Stimulated activated CD4-positive, alpha-beta T cell treated with anti-CD3 and anti-CD28 coated beads, Interleukin-1b, Interleukin-23, amount 100 ng/mL, for 48 hours (primary cell): Measurements from ENCODE around the gene FAM107B.
"Not testable (repeated sequence)": the region's sequence is repeated elsewhere in the genome, so short reads cannot be mapped to it uniquely, and the experiment has no call there.

Source experiments
- DNase-seq: peaks from one replicate; pipeline ENCODE4 v3.0.0-alpha.2; 2020

The FAM107B gene

DNA sequence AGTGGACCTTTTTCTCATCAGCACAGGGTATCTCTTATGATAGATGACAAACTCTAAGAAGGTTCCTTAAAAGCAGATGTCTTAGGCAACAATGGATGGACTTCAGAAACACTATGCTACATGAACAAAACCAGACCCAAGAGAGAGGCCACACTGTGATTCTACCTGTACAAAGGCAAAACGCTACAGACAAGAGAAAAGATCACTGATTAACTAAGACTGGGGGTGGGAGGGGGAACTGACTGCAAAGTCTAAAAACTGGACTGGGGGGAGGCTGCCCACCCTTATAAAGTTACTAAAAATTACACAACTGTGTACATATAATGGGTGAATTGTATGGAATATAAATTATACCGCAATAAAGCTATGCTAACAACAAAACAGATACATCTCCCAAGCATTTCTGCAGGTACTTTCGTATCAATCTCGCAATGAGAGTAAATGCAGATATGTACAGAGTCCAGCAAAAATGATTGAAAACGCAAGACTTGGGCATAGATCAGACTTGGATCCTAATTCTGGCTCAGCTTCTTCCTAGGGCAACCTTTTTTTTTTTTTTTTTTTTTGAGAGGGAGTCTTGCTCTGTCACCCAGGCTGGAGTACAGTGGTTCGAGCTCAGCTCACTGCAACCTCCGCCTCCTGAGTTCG, 179.7 kb downstream of the FAM107B start:
- DNase-seq: no peak

DNA sequence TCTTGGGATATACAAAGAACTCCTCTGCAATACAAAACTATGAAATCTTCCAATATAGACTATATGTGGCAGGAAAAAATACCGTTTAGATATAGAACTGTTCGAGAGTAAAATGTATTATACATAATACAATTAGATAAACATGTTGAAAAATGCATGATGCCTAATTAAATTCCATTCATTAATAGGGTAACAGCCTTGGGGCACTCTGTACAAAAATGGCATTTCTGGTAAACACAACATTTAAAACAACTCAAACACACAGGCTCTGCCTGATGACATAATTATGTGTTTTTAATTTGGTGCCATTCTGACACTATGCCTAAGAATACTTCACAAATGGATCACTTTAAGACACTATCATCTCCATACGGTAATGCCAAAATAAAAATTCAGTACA, 180.9 kb downstream of the FAM107B start:
- no peak for DNase-seq

DNA sequence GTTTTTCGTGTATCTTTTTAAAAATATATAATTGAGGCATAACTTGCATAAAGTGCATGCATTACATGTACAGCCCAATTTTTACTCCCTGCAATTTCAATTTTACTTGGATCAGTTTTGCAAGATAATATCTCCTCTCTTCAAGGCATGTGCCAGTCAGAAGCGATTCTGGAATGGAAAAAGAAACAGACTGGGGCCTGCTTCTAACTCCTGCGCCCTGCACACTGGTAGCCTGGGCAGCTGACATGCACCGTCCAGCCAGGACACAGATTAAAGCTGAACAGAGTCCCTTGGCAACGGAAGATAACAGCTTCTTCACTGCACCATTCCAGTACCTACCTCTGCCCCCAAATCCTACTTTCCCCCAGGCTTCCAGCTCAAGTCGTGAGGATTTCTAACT, 182.1 kb downstream of the FAM107B start:
- no peak for DNase-seq

DNA sequence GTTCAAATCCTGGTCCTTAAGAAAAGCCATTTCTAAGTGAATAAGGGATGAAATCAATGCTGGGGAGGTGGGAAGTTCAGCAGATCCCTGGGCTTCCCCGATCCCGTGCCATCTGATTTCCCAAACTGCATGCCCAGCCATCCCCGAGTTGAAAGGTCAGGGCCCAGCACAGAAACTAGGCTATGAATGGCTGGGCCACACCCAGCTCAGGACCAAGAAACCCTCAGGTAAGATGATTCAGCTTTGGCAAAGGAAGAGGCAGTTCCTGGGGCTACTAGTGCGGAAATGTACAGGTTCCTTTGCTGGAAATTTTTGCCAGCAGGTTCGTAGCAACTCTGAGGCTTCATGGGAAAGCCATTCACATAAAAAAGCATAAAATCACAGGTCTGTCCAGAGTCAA, 182.7 kb downstream of the FAM107B start:
- no peak for DNase-seq

DNA sequence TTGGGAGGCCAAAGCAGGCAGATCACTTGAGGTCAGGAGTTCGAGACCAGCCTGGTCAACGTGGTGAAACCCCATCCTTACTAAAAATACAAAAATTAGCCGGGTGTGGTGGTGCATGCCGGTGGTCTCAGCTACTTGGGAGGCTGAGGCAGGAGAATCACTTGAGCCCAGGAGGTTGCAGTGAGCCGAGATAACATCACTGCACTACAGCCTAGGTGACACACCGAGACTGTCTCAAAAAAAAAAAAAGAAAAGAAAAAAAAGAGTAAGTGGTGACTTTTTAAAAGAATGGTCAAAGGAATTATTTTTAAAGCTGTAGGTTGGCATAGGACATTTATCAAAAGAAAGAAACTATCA, 185.8 kb downstream of the FAM107B start:
- not testable (repeated sequence) for DNase-seq

DNA sequence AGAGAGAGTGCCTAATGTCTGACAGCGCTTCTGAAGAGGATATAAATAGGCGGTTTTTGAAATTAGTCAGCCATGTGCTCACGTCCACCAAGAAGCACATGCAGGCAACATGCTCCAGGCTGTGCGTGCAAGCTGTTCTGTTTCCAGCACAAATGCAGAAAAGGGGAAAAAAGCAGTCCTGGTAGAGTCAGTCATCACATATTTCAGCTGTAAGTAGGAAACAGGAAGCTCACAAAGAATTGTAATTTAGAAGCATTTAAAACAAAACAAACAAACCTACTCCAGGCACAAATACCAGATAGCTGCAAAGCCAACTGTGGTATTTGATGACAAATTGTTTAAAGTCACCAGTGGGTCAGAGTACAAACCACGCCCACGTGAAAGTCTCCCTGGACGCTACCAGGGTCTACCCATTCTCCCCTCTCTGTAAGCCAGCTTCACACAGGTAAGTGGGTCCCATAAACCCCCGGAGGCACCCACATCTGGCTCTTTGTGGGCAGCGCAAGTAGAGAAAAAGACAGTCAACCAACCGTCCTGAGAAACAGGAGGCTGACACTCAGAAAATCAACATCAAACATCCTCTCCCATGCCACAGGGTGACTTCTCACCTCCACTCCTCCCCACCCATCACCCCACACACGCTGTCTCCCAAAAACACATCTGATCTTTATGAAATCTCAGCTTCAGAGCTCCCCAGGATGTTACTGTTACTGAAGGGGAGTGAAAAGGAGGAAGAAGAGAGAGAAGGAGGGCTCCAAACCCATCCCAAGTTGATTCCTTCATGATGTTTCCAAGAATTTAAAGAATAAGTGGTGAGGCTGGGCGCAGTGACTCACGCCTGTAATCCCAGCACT, 186.4 kb downstream of the FAM107B start:
- DNase-seq: peak; percentile 68

DNA sequence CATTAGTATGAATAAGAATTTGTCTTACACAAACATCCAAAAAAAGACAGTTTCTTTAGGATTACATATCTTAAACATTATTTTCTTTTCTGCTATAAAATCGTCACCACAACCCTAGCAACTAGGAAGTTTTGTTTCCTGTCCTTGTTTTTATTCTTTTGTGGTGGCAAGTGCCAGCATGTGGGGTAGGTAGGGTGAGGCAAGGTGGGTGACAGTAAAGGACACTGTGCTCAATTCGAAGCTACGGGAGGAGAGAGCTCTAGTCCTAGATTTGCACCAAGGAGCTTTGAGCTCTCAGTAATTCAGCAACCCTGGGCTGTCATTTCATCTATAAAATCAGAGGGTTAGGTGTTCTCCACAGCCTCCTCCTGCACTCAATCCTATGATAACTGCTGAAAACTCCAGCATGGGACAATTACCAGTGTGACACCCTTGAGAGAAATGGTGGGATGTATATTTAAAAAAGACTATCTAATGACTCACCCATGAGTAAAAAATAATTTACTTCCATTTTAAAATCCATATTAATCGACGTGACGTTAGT, 187.1 kb downstream of the FAM107B start:
- no peak for DNase-seq

DNA sequence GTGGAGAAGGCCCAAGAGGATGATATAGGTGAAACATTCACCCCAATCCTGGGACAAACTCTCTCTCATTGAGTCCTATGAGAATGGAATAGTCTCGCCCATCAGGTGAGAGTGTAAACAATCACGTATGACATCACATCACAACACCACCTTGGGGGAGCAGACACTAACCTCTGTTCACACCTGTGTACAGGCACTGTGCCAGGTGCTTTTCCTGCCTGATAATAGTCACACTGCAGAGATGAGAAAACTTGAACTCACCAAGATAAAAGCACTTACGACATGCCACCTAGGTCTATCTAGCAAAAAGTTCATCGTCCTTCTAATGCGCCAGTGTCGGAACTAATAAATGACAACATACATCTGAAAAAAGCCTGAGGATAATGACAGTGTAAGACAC, 187.8 kb downstream of the FAM107B start:
- no peak for DNase-seq

DNA sequence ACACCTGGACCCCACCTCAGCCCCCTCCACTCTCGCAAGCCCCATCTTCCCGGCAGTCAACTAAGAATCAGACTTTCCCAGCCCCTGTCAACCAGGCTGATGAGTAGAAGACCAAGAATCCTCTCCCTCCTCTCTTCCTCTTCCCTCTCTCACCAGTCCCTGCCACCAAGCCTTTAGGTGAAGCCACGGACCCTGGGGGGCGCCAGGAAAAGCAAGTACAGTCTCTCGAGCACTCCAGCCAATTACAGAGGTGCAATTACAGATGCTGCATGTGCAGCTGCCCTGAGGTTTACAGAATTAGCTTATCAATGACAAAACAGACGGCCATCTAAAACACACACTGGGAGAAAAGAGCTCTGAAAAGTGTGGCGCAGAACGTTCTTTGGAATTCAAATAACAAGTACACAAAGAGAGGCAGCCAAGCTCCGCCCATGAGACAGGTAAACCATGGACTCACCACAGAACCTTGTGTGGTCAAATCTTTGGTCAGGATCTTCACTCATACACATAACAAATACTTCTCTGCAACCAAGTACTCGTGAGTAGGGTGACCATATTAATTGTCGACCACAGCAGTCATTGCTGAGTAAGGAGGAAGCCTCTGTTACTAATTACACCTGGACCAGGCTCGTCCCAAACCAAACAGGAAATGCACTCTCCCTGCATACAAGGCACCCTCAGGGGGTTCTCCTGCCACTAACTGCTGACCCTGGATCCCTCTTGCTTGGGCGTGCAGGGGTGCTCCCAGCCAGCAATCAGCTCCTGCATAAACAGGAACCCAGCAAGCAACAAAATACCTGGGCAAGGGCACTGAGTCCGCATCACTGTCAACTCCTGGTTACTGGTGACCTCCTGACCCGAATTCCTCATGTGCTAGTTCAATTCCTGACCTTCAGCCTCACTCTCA, 189.2 kb downstream of the FAM107B start:
- no peak for DNase-seq

DNA sequence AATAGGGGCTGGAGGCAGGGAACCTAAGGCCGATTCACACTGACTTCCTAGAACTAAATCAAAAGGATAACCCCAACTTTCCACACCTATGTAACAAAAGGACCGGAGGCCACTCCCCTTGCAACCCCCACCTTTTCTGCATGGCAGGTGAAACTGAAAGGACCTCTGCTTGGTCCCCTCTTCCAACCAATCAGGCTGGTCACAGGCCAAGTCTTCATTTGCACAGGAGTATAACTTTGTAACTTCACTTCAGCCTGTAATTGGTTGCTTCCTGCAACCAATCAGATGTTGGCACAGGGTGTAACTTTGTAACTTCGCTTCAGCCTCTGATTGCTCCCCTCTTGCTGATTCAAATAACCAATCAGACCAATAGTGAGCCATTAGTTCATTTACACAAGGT, 190.0 kb downstream of the FAM107B start:
- peak; percentile 50 for DNase-seq

DNA sequence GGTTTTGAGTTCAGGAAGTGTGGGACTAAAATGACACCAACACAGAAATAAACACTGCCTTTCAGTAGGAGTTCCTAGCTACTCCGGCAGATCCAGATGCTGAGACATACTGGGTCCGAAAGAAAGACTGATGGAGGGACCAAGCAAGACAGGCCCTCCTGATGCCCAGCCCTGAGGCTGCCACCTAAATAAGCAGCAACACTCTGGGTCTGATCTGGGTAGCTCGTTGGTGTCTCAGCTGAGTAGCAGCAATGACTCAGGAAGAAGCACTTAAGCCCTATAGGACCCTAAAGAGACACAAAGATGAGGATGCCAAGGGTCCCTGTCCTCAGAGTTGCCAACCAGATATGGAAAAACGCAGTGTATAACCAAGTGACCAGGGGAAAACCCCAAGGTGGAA, 190.7 kb downstream of the FAM107B start:
- DNase-seq: no peak

DNA sequence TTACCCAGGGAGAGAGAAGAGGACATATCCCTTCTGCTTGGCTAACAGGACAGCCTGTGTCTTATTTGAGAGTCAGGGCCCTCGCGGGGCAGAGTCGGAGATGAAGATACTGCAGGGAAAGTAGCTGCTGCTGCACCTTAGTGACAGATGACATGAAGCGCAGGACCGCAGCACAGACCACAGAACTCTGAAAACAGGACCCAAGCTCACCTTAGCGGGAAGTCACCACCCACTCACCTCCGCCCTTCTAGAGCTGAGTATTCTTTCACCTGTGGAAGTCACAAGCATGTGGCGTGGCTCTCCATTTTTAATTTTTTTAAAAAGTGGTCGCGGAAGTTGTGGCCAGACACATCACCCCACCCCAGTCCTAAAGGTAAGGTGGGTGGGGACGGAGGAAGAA, 191.4 kb downstream of the FAM107B start:
- peak; percentile 88 for DNase-seq

DNA sequence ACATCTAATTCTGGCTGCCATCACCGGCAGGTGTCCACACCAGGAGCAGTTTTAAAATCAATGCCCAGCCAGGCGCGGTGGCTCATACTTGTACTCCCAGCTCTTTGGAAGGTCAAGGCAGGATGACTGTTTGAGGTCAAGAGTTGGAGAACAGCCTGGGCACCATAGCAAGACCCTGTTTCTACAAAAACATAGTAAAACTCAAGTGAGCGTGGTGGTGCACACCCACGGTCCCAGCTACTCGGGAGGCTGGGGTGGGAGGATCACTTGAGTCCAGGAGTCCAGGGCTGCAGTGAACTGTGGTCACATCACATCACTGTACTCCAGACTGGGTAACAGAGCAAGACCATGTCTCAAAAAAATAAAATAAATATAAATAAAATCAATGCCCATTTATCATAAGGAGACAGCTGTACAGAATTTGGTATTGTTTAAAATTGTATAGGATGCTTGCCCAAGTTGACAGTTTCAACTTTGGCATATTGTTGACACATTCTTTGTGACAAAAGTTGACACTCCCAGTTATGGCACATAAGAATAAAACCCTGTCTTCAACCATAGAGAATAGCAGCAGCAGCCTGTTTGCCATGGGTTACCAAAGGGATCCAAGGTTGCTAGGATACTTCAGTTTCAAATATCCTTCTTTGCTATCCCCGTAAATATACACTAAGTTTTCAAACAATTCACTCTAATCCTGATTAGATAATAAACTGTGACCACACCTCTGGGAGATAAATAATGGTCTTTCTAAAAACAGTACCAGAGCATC, 193.0 kb downstream of the FAM107B start:
- no peak for DNase-seq

DNA sequence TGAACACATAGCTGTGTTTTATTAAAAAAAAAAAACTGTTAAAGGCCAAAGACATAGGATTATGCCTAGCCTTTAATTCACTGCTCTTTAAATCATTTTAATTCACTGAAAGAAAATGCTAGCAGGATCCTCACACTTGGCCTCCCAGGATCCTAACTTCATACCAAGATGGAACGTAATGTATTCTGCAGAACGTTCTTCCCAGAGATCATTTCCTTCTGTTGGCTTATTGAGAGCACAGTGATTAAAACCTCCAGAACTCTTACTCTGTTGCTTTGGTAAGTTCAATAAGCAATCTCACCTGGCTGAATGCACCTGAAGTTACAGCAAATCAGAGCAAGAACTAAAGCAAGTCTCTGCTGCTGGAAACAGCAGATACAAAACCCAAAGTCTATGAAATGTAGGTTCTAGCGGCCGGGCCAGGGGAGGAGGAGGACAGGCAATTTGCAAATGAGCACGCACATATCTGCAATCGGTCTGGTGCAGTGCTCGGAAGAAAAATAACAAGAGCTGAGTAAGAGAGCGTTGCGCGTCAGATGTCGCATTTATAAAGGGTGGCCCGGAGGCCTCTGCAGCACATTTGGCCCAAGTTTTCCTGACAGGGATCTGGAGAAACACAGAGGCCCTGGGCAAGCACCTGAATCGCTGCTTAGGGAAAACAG, 193.9 kb downstream of the FAM107B start:
- DNase-seq: no peak

DNA sequence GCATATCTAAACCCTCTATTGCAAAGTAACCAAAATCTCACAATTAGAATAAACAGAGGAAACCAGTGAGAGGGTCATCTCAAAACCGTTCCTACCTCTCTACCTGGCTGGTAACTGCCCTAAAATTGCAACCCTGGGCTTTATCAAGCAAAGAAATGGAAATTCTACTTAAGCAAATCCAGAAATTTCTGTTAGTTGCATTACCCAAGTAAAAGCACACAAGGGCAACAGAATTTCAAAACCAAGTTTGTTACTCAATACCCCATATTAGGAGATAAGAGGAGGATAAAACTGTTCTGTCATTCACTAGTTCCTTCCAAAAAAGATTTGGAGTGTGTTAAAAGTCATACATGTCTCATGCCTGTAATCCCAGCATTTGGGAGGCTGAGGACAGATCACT, 195.3 kb downstream of the FAM107B start:
- no peak for DNase-seq

DNA sequence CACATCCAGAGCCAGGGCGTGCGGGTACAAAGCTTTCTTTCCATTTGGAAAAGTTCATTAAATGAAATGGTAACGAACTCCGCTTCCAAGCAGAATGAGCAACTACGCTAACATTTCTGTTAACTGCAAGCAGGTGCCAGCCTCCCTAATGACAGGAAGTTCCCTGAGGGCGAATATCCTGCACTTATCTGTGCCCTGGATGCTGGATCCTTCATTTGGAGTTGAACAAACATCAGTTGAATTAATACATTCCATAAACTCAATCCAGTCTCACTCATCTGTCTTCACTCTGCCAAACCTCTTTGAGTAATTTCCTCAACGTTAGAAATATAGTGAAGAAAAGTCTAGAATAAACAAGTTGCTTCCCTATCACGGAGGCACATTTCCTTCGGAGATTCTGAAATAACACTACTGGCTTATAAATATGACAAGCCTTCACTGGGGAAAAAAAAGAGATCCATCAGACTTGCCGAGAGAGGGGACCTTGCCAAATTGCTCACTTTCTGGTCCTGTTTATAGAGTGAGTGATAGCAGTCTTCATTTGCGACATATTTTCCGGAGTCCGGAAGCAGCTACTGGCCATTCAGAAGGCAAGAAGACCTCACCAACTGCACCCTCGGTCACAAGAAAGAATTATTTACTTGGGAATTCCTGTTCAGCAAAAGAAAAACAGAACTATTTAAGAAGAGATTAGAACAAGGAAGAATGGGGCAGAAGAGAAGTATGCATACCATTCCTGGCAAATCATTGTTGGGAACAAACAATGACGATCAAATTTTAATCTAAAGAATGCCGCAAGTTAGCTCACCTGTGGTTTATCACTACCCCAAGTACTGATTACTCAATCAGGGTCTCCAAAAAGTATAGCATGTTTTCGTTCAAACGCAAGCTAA, 196.4 kb downstream of the FAM107B start:
- no peak for DNase-seq

DNA sequence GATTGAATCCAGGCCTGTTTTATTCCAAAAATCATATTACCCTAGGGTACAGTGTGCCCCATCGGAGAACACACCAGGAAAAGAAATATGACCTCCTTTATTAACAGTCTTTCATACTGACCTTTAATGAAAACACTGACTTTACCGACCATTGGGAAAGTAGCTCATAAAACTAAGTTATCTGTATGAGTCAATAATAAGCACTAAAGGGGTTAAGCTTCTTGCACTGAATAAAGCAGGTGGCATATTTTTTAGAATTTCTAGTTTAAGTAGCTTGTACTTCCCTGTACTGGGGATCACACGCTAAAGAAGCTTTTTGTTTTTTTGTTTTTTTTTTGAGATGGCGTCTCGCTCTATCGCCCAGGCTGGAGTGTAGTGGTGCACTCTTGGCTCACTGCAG, 199.8 kb downstream of the FAM107B start:
- no peak for DNase-seq

DNA sequence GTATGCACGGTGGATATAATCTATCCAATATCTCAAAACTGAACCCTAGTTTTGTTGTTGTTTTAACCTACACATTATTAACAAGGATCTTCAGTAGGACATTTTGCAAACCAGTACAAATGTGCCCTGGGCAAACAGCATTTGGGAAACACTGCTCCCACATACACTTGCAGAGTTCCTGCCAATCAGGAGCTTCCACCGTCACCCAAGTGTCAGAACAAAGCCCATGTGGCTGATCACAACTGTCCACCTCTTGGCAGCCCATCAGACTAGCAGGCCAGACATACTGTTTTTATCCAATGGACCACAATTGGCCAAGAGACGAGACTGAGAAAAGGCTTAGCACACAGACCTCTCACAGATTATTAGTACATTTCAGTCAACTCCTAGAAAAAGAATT, 200.4 kb downstream of the FAM107B start:
- DNase-seq: no peak

DNA sequence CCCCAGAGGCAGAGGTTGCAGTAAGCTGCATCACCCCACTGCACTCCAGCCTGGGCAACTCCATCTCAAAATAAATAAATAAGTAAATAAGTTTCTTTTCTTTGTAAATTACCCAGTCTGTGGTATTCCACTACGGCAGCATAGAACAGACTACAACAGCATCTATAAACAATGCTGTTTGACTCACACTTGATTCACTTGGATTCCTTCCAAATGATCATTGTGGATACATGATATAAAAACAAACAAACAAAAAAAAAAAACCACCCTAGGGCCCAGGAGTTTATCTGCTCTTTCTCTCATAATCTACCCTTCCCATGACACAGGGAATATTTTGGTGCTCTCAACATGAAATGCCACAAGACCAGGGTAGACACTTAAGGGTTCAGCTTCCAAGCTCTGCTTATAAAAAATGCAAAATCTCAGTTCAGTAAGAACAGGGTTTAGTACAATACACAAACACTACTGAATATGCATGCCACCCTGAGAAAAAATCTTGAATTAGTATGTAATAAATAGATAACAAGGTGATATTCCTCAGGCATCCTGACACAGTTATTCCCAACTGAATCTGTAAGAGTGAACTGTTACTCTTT, 200.9 kb downstream of the FAM107B start:
- no peak for DNase-seq

DNA sequence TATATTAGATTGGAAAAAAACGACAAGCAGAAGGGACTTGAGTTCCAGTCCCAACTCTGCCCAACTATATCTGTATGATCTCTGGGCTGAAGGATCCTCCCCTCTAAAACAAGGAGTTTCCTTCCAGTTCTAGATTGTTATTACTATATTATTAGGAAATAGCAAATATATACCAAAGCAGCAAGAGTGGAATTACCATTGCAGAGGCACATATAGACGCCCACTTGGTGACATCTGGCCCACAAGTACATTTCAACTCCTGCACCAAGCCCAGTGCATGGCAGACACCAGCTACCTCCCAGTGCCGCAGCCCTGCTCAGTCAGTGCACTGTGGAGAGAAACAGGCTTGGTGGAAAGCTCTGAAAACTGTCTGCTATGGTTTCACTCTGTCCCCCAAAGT, 201.9 kb downstream of the FAM107B start:
- DNase-seq: no peak
